Adrenal gland (tissue), 12 donors: ENCODE measurements around the gene MRPS27. TPM values are rescaled to one million over a fixed set of nuclear protein-coding genes. Genes with fewer than 3 reads are reported as not detected.

ENCODE experiments used
- DNase-seq, 7 donors: peaks; one replicate each; pipeline ENCODE4 v3.0.0-alpha.2; 2019 to 2020
- H3K27ac ChIP-seq, 5 donors: fragments of 200-600 bp; sonication (generic) in 4 of 5; 1 replicate in 3 of 5; 2 replicates in 2 of 5; pipeline versions ENCODE4 v1.5.1 to v1.8.0; 2016 to 2020; ENCODE audit warnings: mild to moderate bottlenecking in 1 of 5
- H3K27me3 ChIP-seq: fragments of 200-600 bp; 2 replicates; pipeline ENCODE4 v1.8.0; 2021
- H3K36me3 ChIP-seq, 2 donors: fragments of 200-600 bp; replicated peaks in 1 of 2; 1 replicate in 1 of 2; 2 replicates in 1 of 2; pipeline versions ENCODE4 v1.5.1 to v1.8.0; 2018 to 2022
- H3K4me1 ChIP-seq, 2 donors: fragments of 200-600 bp; replicated peaks in 1 of 2; 1 replicate in 1 of 2; 2 replicates in 1 of 2; pipeline versions ENCODE4 v1.5.1 to v1.8.0; 2018 to 2021
- H3K4me3 ChIP-seq, 4 donors: fragments of 200-600 bp; sonication (generic) in 3 of 4; one replicate each; pipeline ENCODE4 v1.5.1; 2016 to 2018
- H3K9me3 ChIP-seq, 3 donors: fragments of 200-600 bp; sonication (generic) in 1 of 3; replicated peaks in 1 of 3; 1 replicate in 2 of 3; 2 replicates in 1 of 3; pipeline versions ENCODE4 v1.5.1 to v1.8.0; 2016 to 2021
- POLR2A ChIP-seq, 2 donors: fragments of 450-650 bp; IDR thresholded peaks; one replicate each; pipeline ENCODE4 v1.6.1; 2017; ENCODE audit warnings: antibody characterized with exemption in 2 of 2, mild to moderate bottlenecking in 2 of 2, moderate library complexity in 1 of 2
- WGBS, 4 donors: extraction: QIAGEN DNeasy Blood & Tissue Kit in 2 of 4; methylation state at CpG; one replicate each; pipeline versions ENCODE4 v1.1.5 to v1.1.7; 2013 to 2017; 5-methylcytosine and 5-hydroxymethylcytosine counted together
- intact Hi-C, 2 donors: fragments of 100-400 bp; cut with DNase I; formaldehyde crosslinking; loops; one replicate each; pipeline versions ENCODE4 v1.14.1 to v1.15.0; 2022 to 2023
- polyA plus RNA-seq, 3 donors: library from polyadenylated mRNA; stranded (reverse); fragments of 200-250 nt in 2 of 3; fragments of 350-450 nt in 1 of 3; fragmentation: Illumina TruSeq in 1 of 3; extraction: RNeasy Lipid Tissue Mini Kit (QIAGEN cat#74804) in 1 of 3; gene quantifications; one replicate each; pipeline ENCODE4 v1.2.3, GENCODE V29; 2013 to 2014
- total RNA-seq, 9 donors: library from RNA; depleted of rRNA in 4 of 9; stranded (reverse); fragments of >200 nt in 4 of 9; fragments of 120-200 nt in 1 of 9; fragmentation: NEBNext Ultra II Directional in 1 of 9; extraction: Animal tissue kit (Norgen Biotek cat#: 25700) in 1 of 9; gene quantifications; one replicate each; pipeline versions ENCODE4 v1.1.0 to v1.2.4, GENCODE V29; 2013 to 2023
- TF ChIP-seq, protein P1 (sequence below), 6 experiments: fragments of 450-650 bp in 4 of 6; fragments of 200-600 bp in 2 of 6; sonication (generic) in 1 of 6; IDR thresholded peaks; 1 replicate in 5 of 6; 2 replicates in 1 of 6; pipeline versions ENCODE4 v1.5.1 to v1.8.0; 2016 to 2021; ENCODE audit warnings: antibody characterized with exemption in 6 of 6, mild to moderate bottlenecking in 2 of 6, moderate library complexity in 1 of 6
- donor health status: healthy with polysubstance abuse.
- donor health status: Bipolar disorder and iron deficiency.
- donor health status: DM: yes; HTN: yes; CAD: no.
- donor health status: DM: no; HTN: no; CAD: no.
- donor health status: DM: no; HTN: no; CAD: no.
- donor health status: DM: yes; HTN: yes; CAD: no.

The MRPS27 gene
- total and polyA plus RNA-seq, 12 donors: 20.8 to 92.8 (median 67.3) TPM

DNA sequence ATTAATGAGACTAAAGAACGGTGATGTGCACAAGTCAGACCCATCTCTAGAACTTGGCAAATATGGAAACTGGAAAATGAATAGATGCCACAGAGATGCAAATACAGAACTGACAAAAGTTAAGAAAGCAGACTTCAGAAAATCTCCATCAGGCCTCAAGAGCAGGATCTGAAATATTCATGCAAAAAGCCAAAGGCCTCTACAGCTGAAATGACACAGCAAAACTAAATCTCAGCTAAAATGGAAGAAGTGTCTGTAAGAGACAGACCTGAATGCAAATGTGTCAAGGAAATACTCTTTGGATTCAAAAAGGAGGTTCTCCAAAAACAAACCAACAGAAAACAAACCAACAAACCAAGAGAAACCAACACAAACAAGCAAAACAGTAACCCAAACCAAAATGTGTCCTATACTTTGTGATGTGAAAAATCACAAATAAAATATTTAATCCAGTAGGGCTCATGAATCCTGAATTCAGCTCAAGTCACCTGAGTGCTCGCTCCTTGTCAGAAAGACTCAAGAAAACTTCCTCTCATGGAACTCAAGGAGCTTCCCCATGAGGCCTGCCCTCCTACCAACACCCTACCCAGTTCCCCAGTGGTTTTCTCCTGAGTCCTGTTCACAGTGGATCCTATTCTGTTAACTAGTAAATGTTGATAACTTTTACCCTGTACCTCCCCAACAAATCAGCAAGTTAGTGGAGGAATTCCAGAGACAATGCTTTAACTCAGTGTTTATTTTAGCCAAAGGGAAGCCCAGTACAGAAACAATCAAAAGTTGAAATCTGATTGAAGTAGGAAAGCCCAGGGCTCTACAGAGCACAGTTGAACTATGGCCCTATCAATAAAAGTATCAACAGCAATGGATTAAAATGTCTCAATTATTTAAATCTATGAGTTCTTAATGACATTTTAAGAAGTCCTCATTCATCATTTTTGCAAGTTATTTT, 14.6 kb downstream of the MRPS27 start:
- Histone ChIP-seq H3K27me3 (no peaks in the 10 kb centered on the region), H3K4me1 (peaks cover 19 to 24% of the 10 kb centered on the region in 2 donors), H3K4me3 (no peak overlapping the region), H3K9me3 (no peaks in the 10 kb centered on the region), H3K36me3 (no peaks in the 10 kb centered on the region), H3K27ac (peak overlapping the region in 4 of 5 donors; percentile 1 to 23 (median 15))
- 92 to 100% (median 95%) methylated on average over 2 of the region's 2 CpGs for WGBS, 4 donors
- intact Hi-C loops: loop anchor here (5.0 to 10.0 kb wide), 3 partner anchors 161 to 528 kb away; no protein-coding TSS in a partner anchor
- DNase-seq: no peak
- TF ChIP-seq, protein P1, sequence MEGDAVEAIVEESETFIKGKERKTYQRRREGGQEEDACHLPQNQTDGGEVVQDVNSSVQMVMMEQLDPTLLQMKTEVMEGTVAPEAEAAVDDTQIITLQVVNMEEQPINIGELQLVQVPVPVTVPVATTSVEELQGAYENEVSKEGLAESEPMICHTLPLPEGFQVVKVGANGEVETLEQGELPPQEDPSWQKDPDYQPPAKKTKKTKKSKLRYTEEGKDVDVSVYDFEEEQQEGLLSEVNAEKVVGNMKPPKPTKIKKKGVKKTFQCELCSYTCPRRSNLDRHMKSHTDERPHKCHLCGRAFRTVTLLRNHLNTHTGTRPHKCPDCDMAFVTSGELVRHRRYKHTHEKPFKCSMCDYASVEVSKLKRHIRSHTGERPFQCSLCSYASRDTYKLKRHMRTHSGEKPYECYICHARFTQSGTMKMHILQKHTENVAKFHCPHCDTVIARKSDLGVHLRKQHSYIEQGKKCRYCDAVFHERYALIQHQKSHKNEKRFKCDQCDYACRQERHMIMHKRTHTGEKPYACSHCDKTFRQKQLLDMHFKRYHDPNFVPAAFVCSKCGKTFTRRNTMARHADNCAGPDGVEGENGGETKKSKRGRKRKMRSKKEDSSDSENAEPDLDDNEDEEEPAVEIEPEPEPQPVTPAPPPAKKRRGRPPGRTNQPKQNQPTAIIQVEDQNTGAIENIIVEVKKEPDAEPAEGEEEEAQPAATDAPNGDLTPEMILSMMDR (IDR thresholded peaks at IDR 0.05): no peak
- TF ChIP-seq POLR2A (IDR thresholded peaks at IDR 0.05): no peak

DNA sequence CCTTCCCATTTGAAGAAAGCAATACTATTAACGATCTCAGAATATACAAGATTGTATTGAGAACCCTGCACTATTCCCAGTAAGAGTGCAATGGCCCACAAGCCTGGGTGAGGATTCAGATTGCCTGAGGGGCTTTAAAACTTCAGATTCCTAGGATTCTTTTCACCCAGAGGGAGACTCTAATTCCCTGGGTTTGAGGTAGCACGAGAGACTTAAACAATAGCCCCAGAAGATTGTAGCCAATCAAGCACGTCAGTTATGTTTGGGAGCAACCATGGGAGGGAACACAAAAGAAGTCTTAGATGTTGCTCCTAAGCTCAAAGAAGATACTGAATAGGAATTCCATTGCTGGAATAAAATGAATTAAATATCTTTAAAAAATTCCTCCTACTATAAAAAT, 17.9 kb downstream of the MRPS27 start:
- no peaks in the 10 kb centered on the region for H3K36me3 ChIP-seq
- H3K27ac ChIP-seq: no peak overlapping the region
- intact Hi-C loops: loop anchor here (10.0 kb wide), 2 partner anchors 157 to 167 kb away; no protein-coding TSS in a partner anchor
- H3K4me1 ChIP-seq: peaks cover 15 to 28% of the 10 kb centered on the region in 2 donors
- WGBS, 4 donors: 81 to 92% (median 84%) methylated on average over 3 of the region's 3 CpGs
- TF ChIP-seq, protein P1 (IDR thresholded peaks at IDR 0.05): no peak
- no peak for TF ChIP-seq POLR2A (IDR thresholded peaks at IDR 0.05)
- no peaks in the 10 kb centered on the region for H3K9me3 ChIP-seq
- DNase-seq: no peak
- H3K27me3 ChIP-seq: no peaks in the 10 kb centered on the region
- H3K4me3 ChIP-seq: no peak overlapping the region

DNA sequence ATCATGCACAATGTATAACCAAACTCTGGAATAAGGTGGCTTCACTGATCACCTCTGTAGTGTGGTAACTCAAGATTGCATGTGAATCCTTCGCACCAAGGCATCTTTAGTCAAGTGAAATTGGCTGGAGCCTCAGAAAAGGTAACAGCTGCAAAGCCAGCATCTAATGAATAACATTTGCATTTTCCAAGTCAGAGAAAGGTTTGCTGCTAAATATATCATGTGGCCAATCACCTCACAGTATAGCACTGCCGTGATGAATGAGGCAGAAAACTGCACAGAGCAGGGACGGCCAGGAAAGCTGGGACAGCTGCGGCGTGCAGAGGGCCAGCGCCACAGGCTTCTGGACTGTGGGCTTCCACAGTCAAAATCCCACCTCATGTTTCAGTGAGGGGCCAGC, 18.5 kb downstream of the MRPS27 start:
- no peaks in the 10 kb centered on the region for H3K9me3 ChIP-seq
- no peak overlapping the region for H3K27ac ChIP-seq
- intact Hi-C loops: loop anchor here (10.0 kb wide), 2 partner anchors 157 to 167 kb away; no protein-coding TSS in a partner anchor
- peaks cover 13 to 22% of the 10 kb centered on the region in 2 donors for H3K4me1 ChIP-seq
- H3K36me3 ChIP-seq: no peaks in the 10 kb centered on the region
- H3K27me3 ChIP-seq: no peaks in the 10 kb centered on the region
- H3K4me3 ChIP-seq: no peak overlapping the region
- no peak for TF ChIP-seq POLR2A (IDR thresholded peaks at IDR 0.05)
- TF ChIP-seq, protein P1 (IDR thresholded peaks at IDR 0.05): no peak
- WGBS, 4 donors: 92 to 98% (median 95%) methylated on average over 6 of the region's 6 CpGs
- DNase-seq: no peak

DNA sequence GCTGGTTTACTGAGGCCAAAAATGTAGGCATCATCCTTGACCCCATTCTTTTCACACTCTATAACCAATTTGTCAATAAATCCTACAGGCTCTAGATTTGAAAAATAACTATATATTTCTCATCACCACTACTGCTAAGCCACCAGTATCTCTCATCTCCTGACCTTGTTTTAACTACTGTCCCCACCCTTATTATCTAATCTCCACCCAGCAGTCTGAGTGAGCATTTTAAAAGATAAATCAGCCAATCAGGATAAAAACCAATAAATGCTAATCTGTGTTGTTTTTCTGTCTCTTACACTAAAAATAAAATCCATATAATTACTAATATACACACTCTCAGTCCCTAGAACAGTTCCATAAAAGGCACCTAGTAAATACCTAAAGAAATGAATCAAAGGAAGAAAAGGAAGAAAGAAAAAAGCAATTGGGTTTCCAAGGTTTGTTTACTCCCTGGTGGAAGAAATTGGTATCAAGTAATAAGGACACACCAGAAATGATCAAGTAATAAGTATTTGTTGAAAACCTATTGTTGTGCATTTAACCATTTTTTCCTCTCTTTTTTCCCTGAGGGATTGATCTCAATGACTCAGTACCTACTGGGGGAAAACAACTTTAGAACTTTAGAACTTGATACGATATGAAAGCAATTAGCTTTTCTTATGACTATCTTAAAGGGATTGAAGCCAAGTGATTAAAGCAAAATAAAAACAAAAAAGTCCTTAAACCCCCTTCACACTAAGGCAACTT, 19.3 kb downstream of the MRPS27 start:
- WGBS, 4 donors: 24 to 51% (median 33%) methylated on average over 1 of the region's 1 CpG
- intact Hi-C loops: loop anchor here (10.0 kb wide), 2 partner anchors 156 to 166 kb away; no protein-coding TSS in a partner anchor
- TF ChIP-seq, protein P1 (IDR thresholded peaks at IDR 0.05): peak in 2 of 6 experiments; percentile 13 to 25
- no peak for TF ChIP-seq POLR2A (IDR thresholded peaks at IDR 0.05)

More for the DNA sequence above, 19.3 kb downstream of the MRPS27 start:
- H3K36me3 ChIP-seq: no peaks in the 10 kb centered on the region
- H3K4me1 ChIP-seq: peaks cover 13 to 18% of the 10 kb centered on the region in 2 donors
- H3K27me3 ChIP-seq: no peaks in the 10 kb centered on the region
- no peaks in the 10 kb centered on the region for H3K9me3 ChIP-seq
- H3K27ac ChIP-seq: no peak overlapping the region
- no peak for DNase-seq
- no peak overlapping the region for H3K4me3 ChIP-seq
